ENCODE data around the gene PSMG1.

The PSMG1 gene

DNA sequence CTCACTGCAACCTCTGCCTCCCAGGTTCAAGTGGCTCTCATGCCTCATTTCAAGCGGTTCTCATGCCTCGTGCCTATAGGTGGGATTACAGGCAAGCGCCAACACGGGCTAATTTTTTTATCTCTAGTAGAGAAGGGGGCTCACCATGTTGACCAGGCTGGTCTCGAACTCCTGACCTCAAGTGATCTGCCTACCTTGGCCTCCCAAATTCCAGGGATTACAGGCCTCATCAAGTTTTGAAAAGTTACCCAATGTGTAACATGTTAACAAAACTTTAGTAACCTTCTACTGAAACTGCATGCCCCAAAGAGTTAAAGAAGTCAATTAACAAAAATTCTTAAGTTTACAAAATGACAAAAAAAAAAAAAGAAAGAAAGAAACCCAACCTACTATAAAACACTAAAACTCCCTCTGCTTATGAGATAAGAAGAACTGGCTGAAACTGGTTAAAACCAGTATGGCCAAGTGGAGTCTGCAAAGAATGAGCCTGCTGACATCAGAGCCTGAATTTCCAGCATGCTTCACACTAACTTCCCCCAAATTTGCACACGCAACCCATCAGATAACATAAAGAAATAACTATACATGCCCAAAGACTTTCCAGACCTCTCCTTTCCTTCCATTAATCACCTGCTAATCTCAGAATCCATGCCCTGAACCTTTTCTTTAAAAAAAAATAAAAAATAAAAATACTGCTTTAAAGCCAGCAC lies 25.5 kb upstream of the PSMG1 start:
- no peak for DNase-seq (ENCODE audit: low read depth, low spot score)
- in situ Hi-C loops (cut with HindIII; ENCODE audit: low sequenced_read_pairs) = no loop called here
- TF ChIP-seq, protein P1, sequence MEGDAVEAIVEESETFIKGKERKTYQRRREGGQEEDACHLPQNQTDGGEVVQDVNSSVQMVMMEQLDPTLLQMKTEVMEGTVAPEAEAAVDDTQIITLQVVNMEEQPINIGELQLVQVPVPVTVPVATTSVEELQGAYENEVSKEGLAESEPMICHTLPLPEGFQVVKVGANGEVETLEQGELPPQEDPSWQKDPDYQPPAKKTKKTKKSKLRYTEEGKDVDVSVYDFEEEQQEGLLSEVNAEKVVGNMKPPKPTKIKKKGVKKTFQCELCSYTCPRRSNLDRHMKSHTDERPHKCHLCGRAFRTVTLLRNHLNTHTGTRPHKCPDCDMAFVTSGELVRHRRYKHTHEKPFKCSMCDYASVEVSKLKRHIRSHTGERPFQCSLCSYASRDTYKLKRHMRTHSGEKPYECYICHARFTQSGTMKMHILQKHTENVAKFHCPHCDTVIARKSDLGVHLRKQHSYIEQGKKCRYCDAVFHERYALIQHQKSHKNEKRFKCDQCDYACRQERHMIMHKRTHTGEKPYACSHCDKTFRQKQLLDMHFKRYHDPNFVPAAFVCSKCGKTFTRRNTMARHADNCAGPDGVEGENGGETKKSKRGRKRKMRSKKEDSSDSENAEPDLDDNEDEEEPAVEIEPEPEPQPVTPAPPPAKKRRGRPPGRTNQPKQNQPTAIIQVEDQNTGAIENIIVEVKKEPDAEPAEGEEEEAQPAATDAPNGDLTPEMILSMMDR (IDR thresholded peaks at IDR 0.05; ENCODE audit: low read depth, low read length) = no peak
- H3K4me3 ChIP-seq (ENCODE audit: low read depth, low read length) = no peak overlapping the region

DNA sequence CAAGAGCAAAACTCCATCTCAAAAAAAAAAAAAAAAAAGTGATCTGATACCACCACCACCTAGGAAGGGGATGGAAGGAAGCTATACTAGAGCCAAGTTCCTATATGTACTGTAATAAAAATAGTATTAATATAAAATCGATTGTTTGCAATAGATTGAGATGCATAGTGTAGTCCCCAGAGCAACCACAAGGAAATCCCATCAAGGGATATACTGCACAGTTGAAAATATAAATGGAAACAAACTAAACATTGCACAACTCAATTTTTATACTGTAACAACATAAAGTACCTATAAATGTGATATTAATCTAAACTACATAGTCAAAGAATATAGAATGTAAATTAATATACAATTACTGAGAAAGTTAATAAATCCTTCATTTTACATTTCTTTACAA lies 20.9 kb upstream of the PSMG1 start:
- in situ Hi-C loops (cut with HindIII; ENCODE audit: low sequenced_read_pairs) = no loop called here
- TF ChIP-seq, protein P1 (IDR thresholded peaks at IDR 0.05; ENCODE audit: low read depth, low read length) = peak; percentile 24
- no peak for DNase-seq (ENCODE audit: low read depth, low spot score)
- H3K4me3 ChIP-seq (ENCODE audit: low read depth, low read length) = no peak overlapping the region

DNA sequence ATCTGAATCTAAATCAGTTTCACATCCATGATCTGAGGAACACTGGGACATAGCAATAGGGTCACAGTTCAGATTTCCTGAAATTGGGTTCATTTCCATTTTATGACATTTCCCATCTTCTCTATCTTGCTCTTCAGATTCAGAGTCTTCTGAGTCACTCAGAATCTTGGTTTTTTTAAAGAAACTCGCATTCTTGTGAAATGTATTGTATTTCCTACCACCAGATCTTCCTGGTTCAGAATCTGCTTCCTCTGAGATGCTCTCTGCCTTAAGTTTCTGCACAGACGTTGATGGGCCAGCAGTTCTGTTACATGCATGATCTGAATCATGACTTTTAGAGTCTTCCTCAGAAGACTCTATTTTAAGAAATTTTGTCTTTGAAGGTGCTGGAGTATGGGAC lies 15.5 kb upstream of the PSMG1 start:
- H3K4me3 ChIP-seq (ENCODE audit: low read depth, low read length) = no peak overlapping the region
- TF ChIP-seq, protein P1 (IDR thresholded peaks at IDR 0.05; ENCODE audit: low read depth, low read length) = no peak
- DNase-seq (ENCODE audit: low read depth, low spot score) = no peak
- in situ Hi-C loops (cut with HindIII; ENCODE audit: low sequenced_read_pairs) = no loop called here

DNA sequence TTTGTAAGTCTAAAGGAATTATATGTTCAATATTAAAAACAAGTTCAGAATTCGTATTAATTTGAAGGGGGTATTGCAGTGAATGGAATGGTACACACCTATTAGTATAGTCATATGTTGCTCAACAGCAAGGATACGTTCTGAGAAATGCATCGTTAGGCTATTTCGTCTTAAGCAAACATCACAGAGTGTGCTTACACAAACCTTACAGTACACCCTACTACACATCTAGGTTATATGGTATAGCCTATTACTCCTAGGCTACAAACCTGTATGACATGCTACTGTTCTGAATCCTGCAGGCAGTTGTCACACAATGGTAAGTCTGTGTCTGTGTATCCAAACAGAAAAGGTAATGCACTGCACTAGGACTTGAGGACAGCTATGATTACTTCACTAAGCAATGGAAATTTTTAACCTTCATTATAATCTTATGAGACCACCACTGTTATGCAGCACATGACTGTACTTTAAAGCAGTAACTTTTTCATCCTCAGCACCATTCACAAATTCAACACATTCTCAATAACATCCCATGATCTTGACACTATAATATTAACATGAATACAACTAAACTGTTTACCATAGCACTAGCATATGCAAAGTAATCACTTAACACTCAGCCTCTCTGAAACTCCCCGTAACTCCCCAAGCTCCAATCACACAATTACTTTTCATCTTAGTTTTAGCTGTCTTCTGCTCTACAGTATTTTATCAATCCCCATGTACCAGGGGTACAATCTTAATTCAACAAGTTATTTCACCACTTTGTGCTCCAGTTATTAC lies 14.4 kb upstream of the PSMG1 start:
- TF ChIP-seq, protein P1 (IDR thresholded peaks at IDR 0.05; ENCODE audit: low read depth, low read length) = no peak
- H3K4me3 ChIP-seq (ENCODE audit: low read depth, low read length) = no peak overlapping the region
- no peak for DNase-seq (ENCODE audit: low read depth, low spot score)
- in situ Hi-C loops (cut with HindIII; ENCODE audit: low sequenced_read_pairs) = no loop called here

DNA sequence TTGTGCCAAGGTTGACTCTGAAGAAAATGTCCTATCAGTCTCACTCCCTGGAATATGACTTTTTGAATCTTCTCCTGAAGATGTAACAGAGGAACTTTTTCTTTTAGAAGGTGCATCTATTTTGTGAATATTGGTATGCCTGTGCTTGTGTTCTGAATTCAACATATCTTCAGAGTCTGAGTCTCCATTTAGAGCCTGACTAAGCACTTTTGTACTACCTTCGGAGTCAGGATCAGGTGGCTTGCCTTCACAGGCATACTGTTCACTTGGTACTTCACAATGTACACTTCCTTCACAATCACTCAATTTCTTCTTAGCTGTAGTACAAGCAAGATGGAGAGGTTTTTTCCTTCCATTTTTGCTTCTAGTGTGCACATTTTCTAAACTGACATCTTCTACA lies 13.6 kb upstream of the PSMG1 start:
- H3K4me3 ChIP-seq (ENCODE audit: low read depth, low read length) = no peak overlapping the region
- DNase-seq (ENCODE audit: low read depth, low spot score) = no peak
- TF ChIP-seq, protein P1 (IDR thresholded peaks at IDR 0.05; ENCODE audit: low read depth, low read length) = no peak
- in situ Hi-C loops (cut with HindIII; ENCODE audit: low sequenced_read_pairs) = no loop called here

DNA sequence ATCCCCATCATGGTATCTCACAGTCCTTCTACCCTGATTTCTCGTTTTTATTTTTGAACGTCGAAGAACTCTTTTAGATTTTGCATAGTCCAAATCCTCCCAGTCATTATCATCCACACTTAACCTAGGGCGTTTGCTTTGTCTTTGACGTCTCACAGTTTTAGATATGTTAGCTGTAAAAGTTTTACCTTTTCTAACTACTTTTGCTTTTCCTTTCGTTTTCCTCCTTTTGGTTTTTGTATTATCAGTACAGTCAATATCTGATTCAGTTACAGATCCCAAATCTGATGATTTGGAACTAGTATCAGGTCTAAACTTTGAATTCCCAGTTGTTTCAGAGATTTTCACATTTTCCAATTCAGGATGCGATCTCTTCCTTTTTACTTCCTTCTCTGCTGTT lies 13.1 kb upstream of the PSMG1 start:
- TF ChIP-seq, protein P1 (IDR thresholded peaks at IDR 0.05; ENCODE audit: low read depth, low read length) = no peak
- H3K4me3 ChIP-seq (ENCODE audit: low read depth, low read length) = no peak overlapping the region
- in situ Hi-C loops (cut with HindIII; ENCODE audit: low sequenced_read_pairs) = no loop called here
- no peak for DNase-seq (ENCODE audit: low read depth, low spot score)

All from astrocyte of the spinal cord (primary cell).